Psoas muscle (tissue), 8 donors: Measurements from ENCODE around the gene SLIT3. TPM values are rescaled to one million over a fixed set of nuclear protein-coding genes. Genes with fewer than 3 reads are reported as not detected.
"Not testable (repeated sequence)": the region's sequence is repeated elsewhere in the genome, so short reads cannot be mapped to it uniquely, and the experiment has no call there.

Experiments
- ATAC-seq, 4 donors: fragments of 200-7000 bp; cut with Tn5 transposase; one replicate each; pipeline ENCODE4 v1.9.1; 2020; ENCODE audit warnings: moderate library complexity in 3 of 4, mild to moderate bottlenecking in 2 of 4
- DNase-seq, 2 donors: peaks; one replicate each; pipeline ENCODE4 v3.0.0-alpha.2; 2020
- H3K27ac ChIP-seq: fragments of 200-600 bp; one replicate; pipeline ENCODE4 v1.8.0; 2022
- H3K27me3 ChIP-seq, 3 donors: fragments of 200-600 bp in 1 of 3; one replicate each; pipeline versions ENCODE4 v1.6.1 to v1.8.0; 2013 to 2022; ENCODE audit warnings: low read length in 2 of 3, mild to moderate bottlenecking in 2 of 3, moderate library complexity in 1 of 3; ENCODE audit not compliant: insufficient read depth in 3 of 3
- H3K36me3 ChIP-seq, 2 donors: fragments of 200-600 bp in 1 of 2; one replicate each; pipeline versions ENCODE4 v1.6.1 to v1.8.0; 2013 to 2022; ENCODE audit warnings: low read depth in 1 of 2, mild to moderate bottlenecking in 1 of 2, moderate library complexity in 1 of 2; ENCODE audit not compliant: insufficient read depth in 1 of 2
- H3K4me1 ChIP-seq: fragments of 200-600 bp; one replicate; pipeline ENCODE4 v1.8.0; 2022
- H3K4me3 ChIP-seq: fragments of 200-600 bp; one replicate; pipeline ENCODE4 v1.8.0; 2022; ENCODE audit warnings: mild to moderate bottlenecking
- H3K9me3 ChIP-seq: fragments of 200-600 bp; one replicate; pipeline ENCODE4 v1.8.0; 2022
- CTCF ChIP-seq: fragments of 200-600 bp; IDR thresholded peaks from one replicate; pipeline ENCODE4 v1.8.0; 2022; ENCODE audit warnings: antibody characterized with exemption
- whole genome bisulfite sequencing, 3 donors: extraction: QIAGEN DNeasy Blood & Tissue Kit; methylation state at CpG; one replicate each; pipeline versions ENCODE4 v1.1.6 to v1.1.7; 2013; 5-methylcytosine and 5-hydroxymethylcytosine counted together
- intact Hi-C, 2 donors: fragments of 100-400 bp; cut with DNase I; formaldehyde crosslinking; loops; one replicate each; pipeline versions ENCODE4 v1.11.0 to v1.14.2; 2022
- polyA plus RNA-seq, 3 donors: library from polyadenylated mRNA; stranded (reverse); fragments of 200-250 nt; gene quantifications; one replicate each; pipeline ENCODE4 v1.2.3, GENCODE V29; 2013
- total RNA-seq, 4 donors: library from RNA; stranded (reverse); fragmentation: NEBNext Ultra II Directional in 2 of 4; extraction: Animal tissue kit (Norgen Biotek cat#: 25700) in 2 of 4; gene quantifications; one replicate each; pipeline versions ENCODE4 v1.2.1 to v1.2.4, GENCODE V29; 2021 to 2023
- donor health status: healthy with polysubstance abuse.
- donor health status: DM: no; HTN: no; CAD: no; lungs with moderate emphysema.
- donor health status: Bipolar disorder and iron deficiency.
- donor health status: healthy.
- donor health status: DM: yes; HTN: yes; CAD: no.
- donor health status: DM: no; HTN: no; CAD: no.
- donor health status: DM: no; HTN: no; CAD: no.
- donor health status: DM: yes; HTN: yes; CAD: no.

The SLIT3 gene
- total and polyA plus RNA-seq, 7 donors: 0.81 to 5.9 (median 2.1) TPM

DNA sequence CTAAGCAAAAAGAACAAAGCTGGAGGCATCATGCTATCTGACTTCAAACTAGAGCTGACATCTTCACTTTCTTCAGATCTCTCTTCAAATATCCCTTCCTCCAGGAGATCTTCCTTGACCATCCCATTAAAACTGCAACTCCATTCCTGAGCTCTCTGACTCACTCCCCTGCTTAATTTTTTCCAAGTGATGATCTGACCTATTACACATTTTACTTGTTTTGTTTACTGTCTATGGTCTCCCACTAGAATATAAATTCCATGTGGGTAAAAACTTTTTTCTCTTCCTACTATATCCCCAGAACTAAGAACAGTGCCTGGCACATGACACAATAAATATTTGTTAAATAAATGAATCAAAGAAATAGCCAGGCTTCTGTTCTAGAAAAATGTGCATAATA is 87.5 kb downstream of the SLIT3 start:
- no peak for ATAC-seq
- intact Hi-C loops: no loop called here
- no peak for TF ChIP-seq CTCF

GRCh38 chr5:169211761-169212160 is 89.2 kb downstream of the SLIT3 start:
- H3K36me3 ChIP-seq, H3K4me1 ChIP-seq, intact Hi-C loops, H3K27ac ChIP-seq, H3K4me3 ChIP-seq, H3K27me3 ChIP-seq, DNase-seq, H3K9me3 ChIP-seq, ATAC-seq: not testable (repeated sequence)
- 83 to 93% (median 88%) methylated on average over 3 of the region's 3 CpGs for WGBS, 3 donors

More for the DNA sequence above, 87.5 kb downstream of the SLIT3 start:
- Histone ChIP-seq H3K36me3 (no peaks in the 10 kb centered on the region), H3K4me1 (no peaks in the 10 kb centered on the region), H3K4me3 (no peak overlapping the region), H3K27me3 (no peaks in the 10 kb centered on the region), H3K9me3 (no peaks in the 10 kb centered on the region), H3K27ac (no peak overlapping the region)
- no peak for DNase-seq

DNA sequence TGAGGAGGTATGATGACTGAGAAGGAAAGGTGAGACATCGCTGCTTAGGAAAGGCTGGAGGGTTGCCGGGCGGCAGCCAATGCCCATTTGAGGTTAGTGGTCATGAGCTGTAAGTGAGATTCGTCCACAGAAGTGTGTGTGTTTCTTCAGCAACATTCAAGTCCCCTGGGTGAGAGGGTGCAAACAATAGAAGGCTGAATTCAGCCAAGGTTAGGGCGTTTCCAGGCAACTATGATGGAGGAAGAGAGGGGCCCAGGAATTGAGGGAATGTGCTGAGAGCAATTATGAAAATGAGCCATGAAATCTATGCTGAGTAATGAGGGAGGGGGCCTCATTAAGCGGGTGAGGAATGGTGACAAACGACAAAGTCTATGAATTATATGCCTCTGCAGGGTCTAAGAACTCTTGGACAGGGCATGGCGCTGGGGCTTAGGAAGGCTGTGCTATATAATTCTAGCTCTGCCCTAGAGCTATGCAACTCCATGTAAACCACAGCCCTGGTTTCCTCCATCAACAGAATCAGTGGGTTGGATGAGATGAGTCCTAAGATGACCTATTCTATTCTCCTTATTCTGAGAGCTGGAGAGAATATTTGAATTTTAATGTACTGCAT is 96.0 kb downstream of the SLIT3 start:
- intact Hi-C loops: no loop called here
- no peaks in the 10 kb centered on the region for H3K27me3 ChIP-seq
- TF ChIP-seq CTCF: no peak
- no peaks in the 10 kb centered on the region for H3K4me1 ChIP-seq
- 46 to 51% (median 49%) methylated on average over 8 of the region's 8 CpGs for WGBS, 3 donors
- H3K4me3 ChIP-seq: no peak overlapping the region
- no peaks in the 10 kb centered on the region for H3K9me3 ChIP-seq
- ATAC-seq: no peak
- H3K36me3 ChIP-seq: no peaks in the 10 kb centered on the region
- no peak for DNase-seq
- H3K27ac ChIP-seq: no peak overlapping the region

DNA sequence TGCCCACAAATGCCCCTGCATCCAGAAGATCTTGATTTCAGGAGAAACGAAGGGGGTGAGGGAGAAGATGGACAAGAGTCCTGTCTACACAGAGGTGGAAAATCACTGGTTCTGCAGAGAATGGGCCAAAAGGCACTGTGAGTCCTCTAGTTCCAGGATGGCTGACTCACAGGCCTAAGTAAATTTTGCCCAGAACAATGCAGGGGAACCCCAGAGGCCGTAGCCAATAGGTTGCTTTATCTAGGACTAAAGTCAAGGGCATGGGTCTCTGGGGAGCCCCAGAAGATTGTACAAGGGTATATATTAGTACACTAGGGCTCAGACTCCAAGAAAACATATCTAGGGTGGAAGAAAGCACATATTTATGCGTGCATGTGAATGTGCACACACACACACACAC is 98.0 kb downstream of the SLIT3 start:
- WGBS, 3 donors: 51 to 63% (median 61%) methylated on average over 3 of the region's 3 CpGs
- ATAC-seq (no peak), DNase-seq (no peak)
- intact Hi-C loops: no loop called here
- no peaks in the 10 kb centered on the region for H3K4me1 ChIP-seq
- no peak for TF ChIP-seq CTCF
- no peak overlapping the region for H3K4me3 ChIP-seq
- no peak overlapping the region for H3K27ac ChIP-seq
- H3K36me3 ChIP-seq: no peaks in the 10 kb centered on the region
- no peaks in the 10 kb centered on the region for H3K27me3 ChIP-seq
- H3K9me3 ChIP-seq: no peaks in the 10 kb centered on the region

GRCh38 chr5:169201597-169201996 is 99.3 kb downstream of the SLIT3 start:
- Histone ChIP-seq H3K27me3 (no peaks in the 10 kb centered on the region), H3K36me3 (no peaks in the 10 kb centered on the region), H3K9me3 (no peaks in the 10 kb centered on the region), H3K4me3 (no peak overlapping the region), H3K27ac (no peak overlapping the region), H3K4me1 (no peaks in the 10 kb centered on the region)
- TF ChIP-seq CTCF: no peak
- no peak for ATAC-seq
- DNase-seq: no peak
- intact Hi-C loops: no loop called here
